CD4-positive, alpha-beta T cell (primary cell): ENCODE results near the gene GATA5. TPM values are rescaled to one million over a fixed set of nuclear protein-coding genes. Genes with fewer than 3 reads are reported as not detected.

Experiments
- ATAC-seq: fragments of 200-7000 bp; cut with Tn5 transposase; one replicate; pipeline ENCODE4 v1.10.0; 2022; ENCODE audit warnings: mild to moderate bottlenecking; ENCODE audit not compliant: poor library complexity
- CTCF ChIA-PET: fragments of 350-600 bp; sonication (Branson Sonifier 250); formaldehyde crosslinking; loops from one replicate; lab custom pipeline; 2021; ENCODE audit warnings: antibody characterized with exemption, inconsistent platforms; lab: Charles Lee
- POLR2A ChIA-PET: fragments of 350-600 bp; sonication (Branson Sonifier 250); formaldehyde crosslinking; loops from one replicate; lab custom pipeline; 2021; ENCODE audit warnings: antibody characterized with exemption, inconsistent platforms; lab: Charles Lee
- DNase-seq, 14 experiments: peaks; one replicate each; pipeline ENCODE4 v3.0.0-alpha.2; 2013 to 2020; ENCODE audit warnings: mixed read lengths in 2 of 14
- H3K27ac ChIP-seq, 2 donors: one replicate each; pipeline versions ENCODE4 v1.5.1 to v1.7.0; 2013; ENCODE audit warnings: low read length in 2 of 2, low read depth in 1 of 2, mild to moderate bottlenecking in 1 of 2
- H3K27me3 ChIP-seq, 2 experiments: 1 replicate in 1 of 2; 2 replicates in 1 of 2; pipeline versions ENCODE4 v1.6.1 to v1.7.0; 2013; ENCODE audit warnings: low read length in 2 of 2, control low read depth in 1 of 2, mild to moderate bottlenecking in 1 of 2, moderate library complexity in 1 of 2; ENCODE audit not compliant: insufficient read depth in 2 of 2, control insufficient read depth in 1 of 2
- H3K36me3 ChIP-seq: one replicate; pipeline ENCODE4 v1.6.1; 2013; ENCODE audit warnings: low read length, control low read depth; ENCODE audit not compliant: insufficient read depth
- H3K4me1 ChIP-seq: one replicate; pipeline ENCODE4 v1.6.1; 2013; ENCODE audit warnings: low read length, control low read depth; ENCODE audit not compliant: insufficient read depth
- H3K4me3 ChIP-seq: one replicate; pipeline ENCODE4 v1.5.1; 2013; ENCODE audit warnings: mild to moderate bottlenecking, low read length, moderate library complexity
- H3K9me3 ChIP-seq, 2 experiments: 1 replicate in 1 of 2; 2 replicates in 1 of 2; pipeline versions ENCODE4 v1.6.1 to v1.7.0; 2013; ENCODE audit warnings: low read length in 2 of 2, mild to moderate bottlenecking in 2 of 2, control low read depth in 1 of 2, moderate library complexity in 1 of 2; ENCODE audit not compliant: control insufficient read depth in 1 of 2, insufficient read depth in 1 of 2
- H3K27ac Mint-ChIP-seq: one replicate; pipeline ENCODE4 v1.8.0; 2020; ENCODE audit warnings: mixed read lengths
- H3K27me3 Mint-ChIP-seq: one replicate; pipeline ENCODE4 v1.8.0; 2021; ENCODE audit warnings: mixed read lengths
- H3K36me3 Mint-ChIP-seq: one replicate; pipeline ENCODE4 v1.8.0; 2021; ENCODE audit warnings: low read depth, mixed read lengths
- H3K4me1 Mint-ChIP-seq: one replicate; pipeline ENCODE4 v1.8.0; 2021; ENCODE audit warnings: low read depth, mixed read lengths
- H3K4me3 Mint-ChIP-seq: one replicate; pipeline ENCODE4 v1.8.0; 2020; ENCODE audit warnings: mild to moderate bottlenecking, mixed read lengths
- H3K9me3 Mint-ChIP-seq: one replicate; pipeline ENCODE4 v1.8.0; 2020; ENCODE audit warnings: mixed read lengths
- intact Hi-C, 2 experiments: fragments of 100-400 bp; cut with DNase I in 1 of 2; cut with micrococcal nuclease in 1 of 2; formaldehyde crosslinking; loops; one replicate each; pipeline versions ENCODE4 v1.15.1 to v1.9.0; 2023 to 2025; cut with DNase I, micrococcal nuclease
- total RNA-seq, 174 experiments: library from RNA in 2 of 174; stranded (reverse) in 2 of 174; gene quantifications; one replicate each; pipeline ENCODE4 v1.2.3 and lab custom pipeline; 2021 to 2026
- TF ChIP-seq, protein P1 (sequence below): fragments of 200-600 bp; IDR thresholded peaks from one replicate; pipeline ENCODE4 v1.8.0; 2022; ENCODE audit warnings: antibody characterized with exemption, mild to moderate bottlenecking

Gene GATA5
- total RNA-seq, 2 experiments from 2014 or later: not detected

GRCh38 chr20:62506791-62507190 lies 31.0 kb upstream of the GATA5 start:
- H3K27ac Mint-ChIP-seq: no peak overlapping the region

DNA sequence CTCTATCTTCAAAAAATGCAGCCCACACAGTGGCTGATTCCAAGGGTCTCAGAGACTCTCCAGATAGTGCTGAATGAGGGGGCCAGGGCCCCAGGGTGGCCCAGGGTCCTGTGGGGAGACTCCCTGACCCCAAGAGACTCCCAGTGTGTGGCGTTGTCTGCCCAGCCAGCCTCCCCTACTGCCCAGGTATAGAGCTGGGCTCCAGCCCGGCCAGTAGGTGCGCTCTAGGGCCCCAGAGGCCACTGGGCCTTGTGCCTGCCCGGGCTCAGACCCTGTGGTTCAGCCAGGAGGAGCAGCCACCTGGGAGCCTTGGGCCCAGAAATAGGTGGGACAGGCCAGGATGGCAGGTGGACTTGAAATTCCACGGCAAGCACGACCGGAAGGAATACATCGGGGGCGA lies 30.3 kb upstream of the GATA5 start:
- no peak overlapping the region for H3K27ac Mint-ChIP-seq
- no peak overlapping the region for H3K4me3 Mint-ChIP-seq
- TF ChIP-seq, protein P1, sequence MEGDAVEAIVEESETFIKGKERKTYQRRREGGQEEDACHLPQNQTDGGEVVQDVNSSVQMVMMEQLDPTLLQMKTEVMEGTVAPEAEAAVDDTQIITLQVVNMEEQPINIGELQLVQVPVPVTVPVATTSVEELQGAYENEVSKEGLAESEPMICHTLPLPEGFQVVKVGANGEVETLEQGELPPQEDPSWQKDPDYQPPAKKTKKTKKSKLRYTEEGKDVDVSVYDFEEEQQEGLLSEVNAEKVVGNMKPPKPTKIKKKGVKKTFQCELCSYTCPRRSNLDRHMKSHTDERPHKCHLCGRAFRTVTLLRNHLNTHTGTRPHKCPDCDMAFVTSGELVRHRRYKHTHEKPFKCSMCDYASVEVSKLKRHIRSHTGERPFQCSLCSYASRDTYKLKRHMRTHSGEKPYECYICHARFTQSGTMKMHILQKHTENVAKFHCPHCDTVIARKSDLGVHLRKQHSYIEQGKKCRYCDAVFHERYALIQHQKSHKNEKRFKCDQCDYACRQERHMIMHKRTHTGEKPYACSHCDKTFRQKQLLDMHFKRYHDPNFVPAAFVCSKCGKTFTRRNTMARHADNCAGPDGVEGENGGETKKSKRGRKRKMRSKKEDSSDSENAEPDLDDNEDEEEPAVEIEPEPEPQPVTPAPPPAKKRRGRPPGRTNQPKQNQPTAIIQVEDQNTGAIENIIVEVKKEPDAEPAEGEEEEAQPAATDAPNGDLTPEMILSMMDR: no peak
- no peak overlapping the region for H3K27ac ChIP-seq
- no peaks in the 10 kb centered on the region for H3K27me3 Mint-ChIP-seq
- intact Hi-C loops: no loop called here
- H3K9me3 Mint-ChIP-seq: no peaks in the 10 kb centered on the region
- peaks cover 14% of the 10 kb centered on the region for H3K4me1 ChIP-seq
- no peak for ATAC-seq
- POLR2A ChIA-PET: no interaction called here
- DNase-seq: no peak
- H3K4me3 ChIP-seq: no peak overlapping the region
- H3K27me3 ChIP-seq: no peaks in the 10 kb centered on the region
- CTCF ChIA-PET: no interaction called here
- no peaks in the 10 kb centered on the region for H3K9me3 ChIP-seq
- no peaks in the 10 kb centered on the region for H3K36me3 Mint-ChIP-seq
- H3K4me1 Mint-ChIP-seq: peaks cover 7% of the 10 kb centered on the region
- no peaks in the 10 kb centered on the region for H3K36me3 ChIP-seq

More at GRCh38 chr20:62506791-62507190, 31.0 kb upstream of the GATA5 start:
- ATAC-seq: no peak
- Mint-ChIP-seq H3K9me3 (no peaks in the 10 kb centered on the region), H3K4me1 (peaks cover 4% of the 10 kb centered on the region), H3K4me3 (no peak overlapping the region), H3K27me3 (no peaks in the 10 kb centered on the region), H3K36me3 (no peaks in the 10 kb centered on the region)
- intact Hi-C loops: no loop called here
- Histone ChIP-seq H3K36me3 (no peaks in the 10 kb centered on the region), H3K4me3 (no peak overlapping the region), H3K27ac (no peak overlapping the region), H3K9me3 (no peaks in the 10 kb centered on the region), H3K4me1 (peaks cover 9% of the 10 kb centered on the region), H3K27me3 (no peaks in the 10 kb centered on the region)
- DNase-seq: no peak
- TF ChIP-seq, protein P1: no peak
- POLR2A ChIA-PET: no interaction called here
- CTCF ChIA-PET: no interaction called here

DNA sequence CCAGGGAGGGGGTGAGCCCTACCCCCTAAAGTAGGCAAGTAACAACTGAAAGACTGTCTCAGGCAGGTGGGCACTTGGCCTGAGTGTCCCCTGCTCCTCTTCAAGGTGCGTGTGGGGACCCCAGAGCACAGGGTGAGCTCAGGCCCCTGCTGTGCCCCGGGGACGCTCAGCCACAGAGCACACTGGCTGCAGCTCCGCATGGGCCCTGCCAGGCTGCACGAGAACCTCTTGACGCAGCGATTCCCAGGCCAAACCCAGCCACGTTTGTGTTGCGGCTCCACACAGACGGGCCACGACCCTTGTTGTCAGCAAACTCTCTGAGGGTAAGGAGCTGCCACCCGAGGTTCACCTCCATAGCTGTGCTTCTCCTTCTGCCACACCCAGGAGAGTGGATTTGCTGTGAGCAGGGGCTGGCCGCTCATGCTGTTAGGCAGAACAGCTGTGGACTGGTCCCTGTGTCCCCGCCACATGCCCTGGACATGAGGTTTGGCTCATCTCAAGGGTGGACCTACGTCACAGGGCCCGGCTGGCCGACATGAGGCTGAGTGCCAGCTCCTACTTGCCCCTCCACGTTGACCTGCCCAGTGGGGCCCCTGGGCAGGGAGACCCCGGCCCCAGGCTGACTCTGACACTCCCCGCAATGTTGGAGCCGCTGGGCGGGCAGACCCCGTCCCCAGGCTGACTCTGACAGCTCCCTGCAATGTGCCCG lies 29.7 kb upstream of the GATA5 start:
- H3K36me3 ChIP-seq: no peaks in the 10 kb centered on the region
- H3K27me3 Mint-ChIP-seq: no peaks in the 10 kb centered on the region
- H3K9me3 ChIP-seq: no peaks in the 10 kb centered on the region
- no peaks in the 10 kb centered on the region for H3K9me3 Mint-ChIP-seq
- intact Hi-C loops: no loop called here
- no peak overlapping the region for H3K4me3 Mint-ChIP-seq
- H3K36me3 Mint-ChIP-seq: no peaks in the 10 kb centered on the region
- H3K4me3 ChIP-seq: no peak overlapping the region
- ChIA-PET POLR2A (no interaction called here), CTCF (no interaction called here)
- H3K27ac ChIP-seq: no peak overlapping the region
- peaks cover 14% of the 10 kb centered on the region for H3K4me1 ChIP-seq
- DNase-seq (no peak), ATAC-seq (no peak)
- no peak overlapping the region for H3K27ac Mint-ChIP-seq
- no peaks in the 10 kb centered on the region for H3K27me3 ChIP-seq
- peaks cover 9% of the 10 kb centered on the region for H3K4me1 Mint-ChIP-seq
- TF ChIP-seq, protein P1: no peak
